ENCODE results near the gene PANK3.

PANK3 gene

DNA sequence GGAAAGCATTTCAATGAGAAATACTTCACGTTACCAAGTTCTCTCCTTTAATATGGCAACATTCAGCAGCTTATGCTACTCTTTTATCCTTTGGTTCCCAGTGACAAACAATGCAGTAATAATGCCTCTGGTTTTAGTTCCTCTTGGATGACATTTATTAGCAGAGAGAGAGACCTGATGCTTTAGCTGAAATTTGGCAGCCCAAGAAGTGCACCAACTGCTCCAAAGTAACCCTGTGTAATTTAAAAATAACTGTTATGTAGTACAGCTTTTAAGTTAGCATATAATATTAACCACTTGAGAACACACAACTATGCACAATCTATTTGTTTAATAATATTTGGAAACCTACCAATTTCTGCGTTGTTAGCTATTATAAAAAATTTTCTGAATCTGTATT, 21.8 kb downstream of the PANK3 start:
- Histone ChIP-seq H3K9me3 (ENCODE audit: insufficient read depth, low read length) (no peaks in the 10 kb centered on the region), H3K4me2 (ENCODE audit: low read length) (no peak overlapping the region), H4K20me1 (ENCODE audit: insufficient read depth, low read length) (peaks cover 37% of the 10 kb centered on the region), H2AFZ (ENCODE audit: low read depth, low read length) (no peak overlapping the region), H3K27me3 (ENCODE audit: low read depth, low read length) (no peaks in the 10 kb centered on the region), H3K4me3 (ENCODE audit: low read length) (no peak overlapping the region), H3K79me2 (ENCODE audit: low read length) (peaks cover 38% of the 10 kb centered on the region), H3K27ac (ENCODE audit: low read length) (no peak overlapping the region), H3K36me3 (replicated peaks; ENCODE audit: low read depth, low read length) (peaks cover 76% of the 10 kb centered on the region), H3K4me1 (ENCODE audit: low read length) (no peaks in the 10 kb centered on the region), H3K9ac (ENCODE audit: low read length) (no peak overlapping the region)
- TF ChIP-seq, protein P1, sequence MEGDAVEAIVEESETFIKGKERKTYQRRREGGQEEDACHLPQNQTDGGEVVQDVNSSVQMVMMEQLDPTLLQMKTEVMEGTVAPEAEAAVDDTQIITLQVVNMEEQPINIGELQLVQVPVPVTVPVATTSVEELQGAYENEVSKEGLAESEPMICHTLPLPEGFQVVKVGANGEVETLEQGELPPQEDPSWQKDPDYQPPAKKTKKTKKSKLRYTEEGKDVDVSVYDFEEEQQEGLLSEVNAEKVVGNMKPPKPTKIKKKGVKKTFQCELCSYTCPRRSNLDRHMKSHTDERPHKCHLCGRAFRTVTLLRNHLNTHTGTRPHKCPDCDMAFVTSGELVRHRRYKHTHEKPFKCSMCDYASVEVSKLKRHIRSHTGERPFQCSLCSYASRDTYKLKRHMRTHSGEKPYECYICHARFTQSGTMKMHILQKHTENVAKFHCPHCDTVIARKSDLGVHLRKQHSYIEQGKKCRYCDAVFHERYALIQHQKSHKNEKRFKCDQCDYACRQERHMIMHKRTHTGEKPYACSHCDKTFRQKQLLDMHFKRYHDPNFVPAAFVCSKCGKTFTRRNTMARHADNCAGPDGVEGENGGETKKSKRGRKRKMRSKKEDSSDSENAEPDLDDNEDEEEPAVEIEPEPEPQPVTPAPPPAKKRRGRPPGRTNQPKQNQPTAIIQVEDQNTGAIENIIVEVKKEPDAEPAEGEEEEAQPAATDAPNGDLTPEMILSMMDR (IDR thresholded peaks at IDR 0.05; ENCODE audit: low read depth, low read length) = no peak
- TF ChIP-seq EZH2phosphoT487 (IDR thresholded peaks at IDR 0.05; ENCODE audit: low read depth) = no peak

DNA sequence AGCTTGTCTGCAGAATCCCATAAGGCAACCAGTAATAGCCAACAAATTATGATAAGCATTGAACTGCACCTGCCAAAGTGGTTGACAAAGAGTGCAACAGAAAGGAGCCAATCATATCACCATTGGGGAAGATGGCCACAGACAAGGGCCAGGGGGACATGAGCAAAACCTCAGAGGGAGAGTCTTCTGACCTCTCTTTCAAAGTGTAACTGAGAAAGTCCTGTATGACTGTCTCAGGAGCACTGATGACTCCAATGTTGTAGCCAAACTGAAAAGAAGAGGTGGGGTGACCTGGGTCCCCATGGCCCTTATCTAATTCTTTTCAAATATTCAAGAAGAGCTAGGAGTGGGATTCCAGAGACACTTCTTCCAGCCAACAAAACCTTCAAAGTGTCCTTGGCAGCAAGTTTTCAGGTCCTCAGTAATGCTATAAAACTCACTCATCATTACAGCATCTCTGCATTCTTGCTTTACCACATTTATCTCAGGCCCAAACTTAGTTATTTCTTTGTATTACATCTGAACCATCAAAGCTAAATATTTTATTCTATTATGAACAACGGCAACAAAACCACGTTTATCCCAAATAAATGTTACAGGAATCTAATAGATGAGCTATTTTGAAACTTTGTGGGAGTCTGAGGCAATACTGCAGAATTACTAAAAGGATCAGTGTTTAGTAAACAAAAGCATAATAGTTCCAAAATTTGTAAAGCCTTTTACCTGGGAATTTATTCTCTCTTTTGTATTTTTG, 25.6 kb downstream of the PANK3 start:
- TF ChIP-seq EZH2phosphoT487 (IDR thresholded peaks at IDR 0.05; ENCODE audit: low read depth) = no peak
- TF ChIP-seq, protein P1 (IDR thresholded peaks at IDR 0.05; ENCODE audit: low read depth, low read length) = no peak
- H3K4me2 ChIP-seq (ENCODE audit: low read length) = no peak overlapping the region
- peaks cover 25% of the 10 kb centered on the region for H4K20me1 ChIP-seq (ENCODE audit: insufficient read depth, low read length)
- H3K4me3 ChIP-seq (ENCODE audit: low read length) = no peak overlapping the region
- no peaks in the 10 kb centered on the region for H3K9me3 ChIP-seq (ENCODE audit: insufficient read depth, low read length)
- H3K9ac ChIP-seq (ENCODE audit: low read length) = no peak overlapping the region
- peaks cover 19% of the 10 kb centered on the region for H3K79me2 ChIP-seq (ENCODE audit: low read length)
- H3K27me3 ChIP-seq (ENCODE audit: low read depth, low read length) = no peaks in the 10 kb centered on the region
- H2AFZ ChIP-seq (ENCODE audit: low read depth, low read length) = no peak overlapping the region
- no peaks in the 10 kb centered on the region for H3K4me1 ChIP-seq (ENCODE audit: low read length)
- H3K27ac ChIP-seq (ENCODE audit: low read length) = no peak overlapping the region
- H3K36me3 ChIP-seq (replicated peaks; ENCODE audit: low read depth, low read length) = peaks cover 70% of the 10 kb centered on the region

DNA sequence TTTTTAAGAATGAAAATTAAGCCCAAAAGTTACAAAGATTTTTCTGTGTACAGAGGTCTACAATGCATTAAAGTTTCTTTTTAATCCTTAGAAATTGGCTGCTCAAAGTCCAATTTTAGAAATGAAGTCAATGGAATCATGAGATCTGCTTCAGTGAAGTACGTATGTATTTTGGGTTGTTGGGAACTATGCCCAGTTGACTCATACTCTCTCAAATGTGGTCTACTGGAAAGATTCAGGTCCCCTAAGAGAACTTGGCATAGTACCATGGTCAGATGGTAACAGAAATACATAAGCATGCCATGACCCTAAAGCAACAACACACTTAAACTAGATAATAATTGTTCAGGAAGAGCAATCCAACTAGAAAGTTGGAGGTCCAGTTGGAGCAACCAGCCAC, 27.0 kb downstream of the PANK3 start:
- H3K79me2 ChIP-seq (ENCODE audit: low read length) = peaks cover 19% of the 10 kb centered on the region
- H3K27ac ChIP-seq (ENCODE audit: low read length) = no peak overlapping the region
- peaks cover 25% of the 10 kb centered on the region for H4K20me1 ChIP-seq (ENCODE audit: insufficient read depth, low read length)
- TF ChIP-seq EZH2phosphoT487 (IDR thresholded peaks at IDR 0.05; ENCODE audit: low read depth) = no peak
- TF ChIP-seq, protein P1 (IDR thresholded peaks at IDR 0.05; ENCODE audit: low read depth, low read length) = no peak
- no peaks in the 10 kb centered on the region for H3K27me3 ChIP-seq (ENCODE audit: low read depth, low read length)
- no peak overlapping the region for H3K4me3 ChIP-seq (ENCODE audit: low read length)
- no peak overlapping the region for H3K9ac ChIP-seq (ENCODE audit: low read length)
- no peaks in the 10 kb centered on the region for H3K9me3 ChIP-seq (ENCODE audit: insufficient read depth, low read length)
- no peaks in the 10 kb centered on the region for H3K4me1 ChIP-seq (ENCODE audit: low read length)
- peaks cover 75% of the 10 kb centered on the region for H3K36me3 ChIP-seq (replicated peaks; ENCODE audit: low read depth, low read length)
- H3K4me2 ChIP-seq (ENCODE audit: low read length) = no peak overlapping the region
- no peak overlapping the region for H2AFZ ChIP-seq (ENCODE audit: low read depth, low read length)

DNA sequence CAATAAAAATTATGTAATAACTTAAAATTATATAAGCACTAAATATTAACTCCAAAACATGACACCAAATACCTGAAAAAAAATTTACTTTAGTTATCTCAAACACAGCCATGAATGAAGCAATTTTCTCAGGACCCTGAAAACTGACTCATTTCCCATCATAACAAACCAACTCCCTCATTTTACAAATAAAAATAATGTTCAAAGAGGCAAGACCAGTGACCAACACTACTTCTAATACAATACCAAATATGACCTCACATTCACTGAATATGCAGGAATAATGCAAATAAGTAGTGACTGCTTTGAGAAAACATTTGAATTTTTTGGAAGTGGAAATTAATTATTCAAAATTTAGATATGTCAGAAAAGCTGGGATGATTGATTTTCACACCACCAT, 28.5 kb downstream of the PANK3 start:
- Histone ChIP-seq H3K27ac (ENCODE audit: low read length) (no peak overlapping the region), H2AFZ (ENCODE audit: low read depth, low read length) (no peak overlapping the region), H3K9me3 (ENCODE audit: insufficient read depth, low read length) (no peaks in the 10 kb centered on the region), H3K27me3 (ENCODE audit: low read depth, low read length) (no peaks in the 10 kb centered on the region), H3K36me3 (replicated peaks; ENCODE audit: low read depth, low read length) (peaks cover 64% of the 10 kb centered on the region), H4K20me1 (ENCODE audit: insufficient read depth, low read length) (peaks cover 25% of the 10 kb centered on the region; the same call in 1 of the 2 replicates), H3K4me2 (ENCODE audit: low read length) (no peak overlapping the region), H3K79me2 (ENCODE audit: low read length) (peaks cover 19% of the 10 kb centered on the region), H3K9ac (ENCODE audit: low read length) (no peak overlapping the region), H3K4me1 (ENCODE audit: low read length) (no peaks in the 10 kb centered on the region), H3K4me3 (ENCODE audit: low read length) (no peak overlapping the region)
- TF ChIP-seq EZH2phosphoT487 (IDR thresholded peaks at IDR 0.05; ENCODE audit: low read depth) = no peak
- TF ChIP-seq, protein P1 (IDR thresholded peaks at IDR 0.05; ENCODE audit: low read depth, low read length) = no peak

All from OCI-LY3 (cell line).